GM21390 (cell line): ENCODE results near the gene PRR13.

Experiments used
- ATAC-seq: cut with Tn5 transposase; IDR thresholded peaks from one replicate; pipeline ENCODE4 v1.9.1; 2021; ENCODE audit not compliant: unreplicated experiment

Gene PRR13

DNA sequence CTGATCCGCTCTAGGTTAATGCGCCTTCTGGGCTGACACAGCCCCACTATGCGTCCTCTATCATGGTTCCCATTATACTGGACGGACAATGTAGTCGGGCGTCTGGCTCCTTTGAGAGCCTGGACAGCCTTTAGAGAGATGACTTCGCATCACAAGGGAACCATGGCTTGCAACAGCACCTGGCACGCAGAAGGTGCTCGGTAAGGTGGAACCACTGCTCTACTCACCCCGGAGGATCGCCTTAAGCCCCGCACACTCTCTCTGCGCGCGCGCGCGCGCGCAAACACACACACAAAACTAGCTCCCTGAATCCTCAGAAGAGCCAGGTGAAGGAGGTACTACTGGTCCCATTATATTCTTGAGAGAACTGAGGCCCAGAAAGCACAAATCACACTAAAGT, 50.7 kb downstream of the PRR13 start:
- no peak for ATAC-seq

DNA sequence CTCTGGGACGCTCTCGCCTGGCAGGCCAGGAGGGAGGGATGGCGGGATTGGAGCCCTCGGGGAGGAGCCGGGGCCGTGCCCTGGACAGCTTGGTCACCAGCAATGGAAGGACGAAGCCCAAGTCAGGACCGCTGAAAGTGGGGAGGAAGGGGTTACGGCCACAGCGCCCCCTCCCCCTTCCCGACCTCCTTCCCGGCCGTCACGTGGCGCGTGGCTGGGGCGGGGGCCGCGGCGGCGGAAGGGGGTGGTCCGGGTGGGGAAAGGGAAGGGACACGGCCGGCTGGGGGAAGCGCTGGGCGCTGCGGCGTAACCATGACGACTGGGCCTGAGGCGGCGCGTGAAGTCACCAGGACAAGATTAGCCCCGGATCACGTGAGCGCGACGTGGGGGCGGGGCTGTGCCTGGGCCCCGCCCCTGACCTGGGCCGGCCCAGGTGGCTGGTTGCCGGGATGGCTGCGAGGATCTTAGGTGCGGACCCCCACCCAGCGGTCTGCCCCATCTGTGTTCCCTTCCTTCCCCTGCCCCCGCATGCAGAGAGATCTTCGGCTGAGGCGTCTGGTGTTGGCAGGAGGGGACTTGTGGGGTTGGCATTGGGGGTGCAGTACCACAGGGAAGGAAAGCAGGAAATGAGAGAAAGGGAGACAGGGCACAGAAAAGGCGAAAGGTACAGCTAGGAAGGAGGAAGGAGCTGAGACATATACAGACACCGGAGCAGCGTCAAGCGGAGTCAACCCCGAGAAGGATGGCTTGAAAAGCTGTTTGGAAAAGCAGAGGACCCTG, 51.5 kb downstream of the PRR13 start:
- peak; percentile 90 for ATAC-seq

DNA sequence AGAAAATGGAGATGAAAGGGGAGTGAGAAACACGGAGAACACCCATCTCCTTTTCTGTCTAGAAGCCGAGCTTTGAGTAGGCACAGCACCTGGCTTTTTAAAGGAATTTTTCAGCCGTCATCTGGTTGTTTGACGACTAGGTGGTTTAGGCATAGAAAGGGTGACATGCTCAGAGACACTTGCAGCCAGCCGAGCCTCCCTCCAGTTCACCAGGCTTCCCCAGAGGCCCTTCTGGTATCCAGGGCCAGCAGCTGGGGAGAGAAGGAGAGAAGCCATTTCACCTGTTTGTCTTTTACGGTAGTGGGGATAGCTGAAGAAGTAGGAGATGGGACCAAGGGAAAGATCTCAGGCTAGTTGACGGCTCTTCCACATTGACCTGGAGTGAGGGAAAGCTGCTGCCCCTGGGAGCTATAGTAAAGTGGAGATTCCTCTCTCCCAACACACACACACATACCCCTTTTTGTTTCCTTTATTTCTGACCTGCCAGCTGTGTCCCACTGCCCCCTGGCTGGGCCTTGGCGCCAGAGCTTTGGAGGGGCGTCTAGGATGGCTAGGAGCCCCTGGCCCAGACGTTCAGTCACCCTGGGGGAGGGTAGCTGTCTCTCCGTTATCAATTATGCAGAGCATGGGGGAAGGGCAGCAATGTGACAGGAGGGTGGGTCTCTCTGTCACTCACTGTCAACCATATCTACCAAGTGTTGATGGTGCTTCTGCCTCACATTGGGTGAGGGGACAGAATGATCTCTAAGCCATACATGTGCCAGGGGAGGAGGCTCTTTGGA, 52.3 kb downstream of the PRR13 start:
- ATAC-seq: no peak
